IPS-15b (cell line): Measurements from ENCODE around the gene STAT3.

Source experiments
- H3K27me3 ChIP-seq: one replicate; pipeline ENCODE4 v1.6.1; 2013; ENCODE audit warnings: low read length; ENCODE audit not compliant: control insufficient read depth, insufficient read depth
- H3K36me3 ChIP-seq: one replicate; pipeline ENCODE4 v1.6.1; 2013; ENCODE audit warnings: low read length; ENCODE audit not compliant: control insufficient read depth, insufficient read depth
- H3K4me1 ChIP-seq: one replicate; pipeline ENCODE4 v1.6.1; 2013; ENCODE audit warnings: mild to moderate bottlenecking, low read length; ENCODE audit not compliant: control insufficient read depth, insufficient read depth
- H3K4me3 ChIP-seq: one replicate; pipeline ENCODE4 v1.5.1; 2013; ENCODE audit warnings: low read depth, low read length
- H3K9ac ChIP-seq: one replicate; pipeline ENCODE4 v1.6.1; 2013; ENCODE audit warnings: low read depth, mild to moderate bottlenecking, low read length
- H3K9me3 ChIP-seq: one replicate; pipeline ENCODE4 v1.6.1; 2013; ENCODE audit warnings: mild to moderate bottlenecking, low read length; ENCODE audit not compliant: control insufficient read depth, insufficient read depth

STAT3 gene

GRCh38 chr17:42284024-42284369, 104.2 kb downstream of the STAT3 start:
- Histone ChIP-seq H3K9ac (no peak overlapping the region), H3K4me1 (peaks cover 3% of the 10 kb centered on the region)

DNA sequence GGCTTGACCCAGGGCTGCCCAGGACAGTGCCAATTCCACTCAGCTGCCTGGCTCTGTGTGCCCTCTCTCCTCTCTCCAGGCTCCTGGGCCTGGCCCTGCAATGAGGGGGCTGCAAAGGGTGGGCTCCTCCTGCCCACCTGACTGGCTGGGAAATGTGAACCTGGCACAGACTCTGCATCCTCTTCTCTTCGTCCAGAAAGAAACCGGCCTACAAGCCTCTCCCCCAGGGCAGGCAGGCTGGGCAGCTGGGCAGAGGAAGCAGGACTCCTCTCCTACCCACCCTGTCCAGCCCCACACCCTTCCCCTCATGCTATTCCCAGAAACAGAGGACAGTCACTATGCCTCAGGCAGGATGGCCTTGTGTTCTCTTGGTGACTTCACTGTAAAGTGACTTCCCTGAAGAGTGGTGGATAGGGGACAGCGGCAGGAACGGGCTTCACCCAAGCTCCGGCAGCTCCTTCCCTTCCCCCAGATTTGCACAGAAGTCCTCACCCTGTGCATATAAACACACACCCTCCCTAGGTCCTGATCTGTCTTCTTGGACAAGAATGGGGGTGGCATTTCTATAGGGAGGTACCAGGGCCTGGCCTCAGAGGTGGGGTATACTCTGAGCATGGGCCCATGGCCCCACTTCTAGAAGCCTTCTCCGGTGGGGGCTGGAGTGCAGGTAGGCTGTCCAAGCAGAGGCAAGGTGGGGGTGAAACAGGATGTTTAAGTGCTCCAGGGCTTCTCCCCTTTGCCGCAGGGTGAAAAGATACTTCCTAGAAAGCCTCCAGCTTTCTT, 104.8 kb downstream of the STAT3 start:
- H3K9ac ChIP-seq = no peak overlapping the region

More at GRCh38 chr17:42284024-42284369, 104.2 kb downstream of the STAT3 start:
- Histone ChIP-seq H3K9me3 (no peaks in the 10 kb centered on the region), H3K36me3 (no peaks in the 10 kb centered on the region), H3K4me3 (no peak overlapping the region), H3K27me3 (peaks cover 15% of the 10 kb centered on the region)

DNA sequence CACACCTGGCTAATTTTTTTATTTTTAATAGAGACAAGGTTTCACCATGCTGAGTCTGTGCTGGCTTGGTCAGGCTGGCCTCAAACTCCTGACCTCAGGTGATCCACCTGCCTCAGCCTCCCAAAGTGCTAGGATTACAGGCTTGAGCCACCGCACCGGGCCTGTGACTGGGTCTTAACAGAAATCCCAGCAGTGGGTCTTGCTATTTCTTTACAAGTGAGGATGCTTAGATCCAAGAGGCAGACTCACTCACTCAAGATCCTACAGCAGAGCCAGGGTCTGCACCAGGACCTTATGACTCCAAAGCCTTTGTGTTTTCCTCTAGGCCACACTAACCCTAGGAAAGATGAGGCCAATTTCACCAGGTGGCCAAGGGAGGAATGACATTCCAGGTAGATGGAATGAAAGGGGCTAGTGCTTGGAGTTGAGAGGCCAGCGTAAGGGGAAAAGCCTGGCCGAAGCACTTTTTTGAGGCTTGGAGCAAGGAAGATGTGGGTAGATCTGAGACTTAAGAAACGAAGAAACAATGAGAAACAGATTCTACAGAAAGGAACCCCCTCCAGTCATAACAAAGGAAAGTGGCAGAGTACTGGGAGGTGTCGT, 105.7 kb downstream of the STAT3 start:
- H3K4me1 ChIP-seq = peaks cover 3% of the 10 kb centered on the region
- H3K27me3 ChIP-seq = peaks cover 7% of the 10 kb centered on the region
- H3K4me3 ChIP-seq = no peak overlapping the region
- H3K9ac ChIP-seq = no peak overlapping the region
- no peaks in the 10 kb centered on the region for H3K36me3 ChIP-seq
- H3K9me3 ChIP-seq = no peaks in the 10 kb centered on the region

More for the DNA sequence above, 104.8 kb downstream of the STAT3 start:
- Histone ChIP-seq H3K4me3 (no peak overlapping the region), H3K4me1 (peaks cover 3% of the 10 kb centered on the region), H3K36me3 (no peaks in the 10 kb centered on the region), H3K9me3 (no peaks in the 10 kb centered on the region), H3K27me3 (peaks cover 11% of the 10 kb centered on the region)

DNA sequence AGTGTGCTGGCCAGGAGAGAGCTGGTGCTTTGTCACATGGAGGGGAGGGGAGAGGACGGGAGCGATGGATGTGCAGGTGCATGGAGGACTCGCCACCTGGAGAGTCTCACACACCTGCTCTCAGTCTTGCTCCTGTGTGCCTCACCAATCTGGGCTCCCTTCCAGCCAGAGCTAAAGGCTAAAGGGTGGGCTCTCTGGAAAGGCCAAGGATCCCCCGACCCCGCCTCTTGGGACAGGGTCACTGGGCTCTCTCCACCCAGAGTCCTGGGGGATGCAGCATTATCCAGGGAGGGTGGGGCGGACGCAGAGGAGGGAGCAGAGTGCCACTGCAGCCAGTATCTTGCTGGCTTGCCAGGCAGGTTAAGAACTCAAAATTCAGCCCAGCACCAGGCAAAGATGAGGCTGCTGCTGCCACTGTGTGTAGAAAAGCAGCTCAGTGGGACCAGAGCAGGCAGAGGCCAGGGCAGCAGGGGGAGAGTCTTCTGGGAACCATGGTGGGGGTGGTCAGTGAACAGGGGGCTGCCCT, 106.6 kb downstream of the STAT3 start:
- Histone ChIP-seq H3K4me3 (no peak overlapping the region), H3K36me3 (no peaks in the 10 kb centered on the region), H3K4me1 (peaks cover 4% of the 10 kb centered on the region), H3K27me3 (peaks cover under 1% of the 10 kb centered on the region), H3K9ac (no peak overlapping the region), H3K9me3 (no peaks in the 10 kb centered on the region)

GRCh38 chr17:42279776-42280630, 108.2 kb downstream of the STAT3 start:
- no peaks in the 10 kb centered on the region for H3K27me3 ChIP-seq
- H3K36me3 ChIP-seq = no peaks in the 10 kb centered on the region
- no peak overlapping the region for H3K4me3 ChIP-seq
- peaks cover 6% of the 10 kb centered on the region for H3K4me1 ChIP-seq
- H3K9ac ChIP-seq = no peak overlapping the region
- no peaks in the 10 kb centered on the region for H3K9me3 ChIP-seq

DNA sequence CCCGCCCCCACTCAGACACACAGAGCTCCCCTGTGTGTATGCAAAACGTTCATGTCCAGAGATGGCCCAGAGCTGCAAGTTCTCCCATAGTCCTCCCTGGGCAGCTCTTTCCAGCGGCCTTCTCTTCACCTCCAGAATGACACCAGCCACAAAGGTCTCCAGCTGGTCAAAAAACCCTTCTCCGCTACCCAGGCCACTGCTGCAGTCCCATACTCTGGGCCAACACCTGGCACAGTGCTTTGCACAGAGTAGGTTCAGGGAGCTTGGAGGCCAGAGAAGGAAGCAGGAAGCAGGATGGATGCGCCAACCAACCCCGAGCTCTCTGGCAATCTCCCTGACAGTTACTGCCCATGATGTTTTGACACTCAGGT, 110.9 kb downstream of the STAT3 start:
- Histone ChIP-seq H3K27me3 (no peaks in the 10 kb centered on the region), H3K9ac (no peak overlapping the region), H3K4me3 (peak overlapping the region; percentile 72), H3K36me3 (no peaks in the 10 kb centered on the region), H3K9me3 (no peaks in the 10 kb centered on the region), H3K4me1 (peaks cover 28% of the 10 kb centered on the region)

GRCh38 chr17:42276609-42277341, 111.5 kb downstream of the STAT3 start:
- Histone ChIP-seq H3K36me3 (no peaks in the 10 kb centered on the region), H3K4me3 (peak overlapping the region; percentile 72), H3K9ac (peak overlapping the region; percentile 37), H3K9me3 (no peaks in the 10 kb centered on the region), H3K27me3 (no peaks in the 10 kb centered on the region), H3K4me1 (peaks cover 31% of the 10 kb centered on the region)

DNA sequence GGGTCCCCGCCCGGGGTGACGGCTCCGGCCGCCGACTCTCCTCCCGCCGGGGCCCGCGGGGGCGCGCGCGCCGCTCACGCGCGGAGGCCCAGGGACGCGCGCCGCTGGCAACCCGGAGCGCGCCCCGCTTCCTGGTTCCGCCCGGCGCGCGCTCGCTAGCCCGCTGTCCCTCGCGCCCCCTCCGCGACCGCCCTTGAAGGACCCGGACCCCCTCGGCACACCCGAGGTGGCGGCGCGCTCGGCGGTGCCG, 112.0 kb downstream of the STAT3 start, which contains the start of gene STAT5B:
TSS of gene STAT5B (minus strand) at position 33 of the 250 bp plus-strand sequence. CDS start 44,264 bp downstream, outside the sequence.
- H3K4me3 ChIP-seq = peak within 1 kb of the TSS; percentile 72
- H3K36me3 ChIP-seq = no peaks in the 10 kb centered on the region
- no peaks in the 10 kb centered on the region for H3K27me3 ChIP-seq
- H3K9me3 ChIP-seq = no peaks in the 10 kb centered on the region
- peak within 1 kb of the TSS; percentile 70 for H3K9ac ChIP-seq
- peaks cover 31% of the 10 kb centered on the region for H3K4me1 ChIP-seq

- no peaks in the 10 kb centered on the region for H3K9me3 ChIP-seq
These were observed 112.5 kb downstream of the STAT3 start for GRCh38 chr17:42275527-42276358.

GRCh38 chr17:42274812-42275526, 113.3 kb downstream of the STAT3 start:
- Histone ChIP-seq H3K9ac (peak overlapping the region; percentile 70), H3K4me1 (peaks cover 31% of the 10 kb centered on the region), H3K36me3 (no peaks in the 10 kb centered on the region), H3K27me3 (no peaks in the 10 kb centered on the region), H3K4me3 (peak overlapping the region; percentile 68), H3K9me3 (no peaks in the 10 kb centered on the region)

More at GRCh38 chr17:42275527-42276358, 112.5 kb downstream of the STAT3 start:
- no peaks in the 10 kb centered on the region for H3K36me3 ChIP-seq
- peak overlapping the region; percentile 68 for H3K4me3 ChIP-seq
- H3K27me3 ChIP-seq = no peaks in the 10 kb centered on the region
- H3K9ac ChIP-seq = peak overlapping the region; percentile 70
- peaks cover 31% of the 10 kb centered on the region for H3K4me1 ChIP-seq
